ENCODE results near the gene PLXNA4.

The PLXNA4 gene

GRCh38 chr7:132531562-132531961, 44.7 kb downstream of the PLXNA4 start:
- Histone ChIP-seq H3K9me3 (ENCODE audit: insufficient read depth, low read depth, low read length) (no peaks in the 10 kb centered on the region), H3K4me3 (ENCODE audit: low read length) (no peak overlapping the region), H3K27me3 (ENCODE audit: insufficient read depth, low read length) (no peaks in the 10 kb centered on the region), H3K27ac (ENCODE audit: low read depth, low read length) (no peak overlapping the region), H3K4me1 (ENCODE audit: insufficient read depth, low read length) (peaks cover 4% of the 10 kb centered on the region; the same call in 1 of the 2 replicates), H3K36me3 (ENCODE audit: insufficient read depth, low read length) (no peaks in the 10 kb centered on the region), H3K9ac (ENCODE audit: low read depth, low read length) (no peak overlapping the region)
- WGBS: 86% methylated on average over 5 of the region's 5 CpGs

GRCh38 chr7:132528695-132529094, 47.6 kb downstream of the PLXNA4 start:
- H3K27ac ChIP-seq (ENCODE audit: low read depth, low read length): no peak overlapping the region
- H3K9me3 ChIP-seq (ENCODE audit: insufficient read depth, low read depth, low read length): no peaks in the 10 kb centered on the region
- H3K27me3 ChIP-seq (ENCODE audit: insufficient read depth, low read length): no peaks in the 10 kb centered on the region
- no peak overlapping the region for H3K4me3 ChIP-seq (ENCODE audit: low read length)
- no peak overlapping the region for H3K9ac ChIP-seq (ENCODE audit: low read depth, low read length)
- WGBS: 94% methylated on average over 3 of the region's 3 CpGs
- H3K36me3 ChIP-seq (ENCODE audit: insufficient read depth, low read length): no peaks in the 10 kb centered on the region
- H3K4me1 ChIP-seq (ENCODE audit: insufficient read depth, low read length): no peaks in the 10 kb centered on the region

GRCh38 chr7:132527467-132528410, 48.5 kb downstream of the PLXNA4 start:
- Histone ChIP-seq H3K4me3 (ENCODE audit: low read length) (no peak overlapping the region), H3K36me3 (ENCODE audit: insufficient read depth, low read length) (no peaks in the 10 kb centered on the region), H3K27me3 (ENCODE audit: insufficient read depth, low read length) (no peaks in the 10 kb centered on the region), H3K4me1 (ENCODE audit: insufficient read depth, low read length) (no peaks in the 10 kb centered on the region), H3K27ac (ENCODE audit: low read depth, low read length) (no peak overlapping the region), H3K9ac (ENCODE audit: low read depth, low read length) (no peak overlapping the region), H3K9me3 (ENCODE audit: insufficient read depth, low read depth, low read length) (no peaks in the 10 kb centered on the region)
- whole genome bisulfite sequencing: 94% methylated on average over 17 of the region's 17 CpGs

- Histone ChIP-seq H3K27ac (ENCODE audit: low read depth, low read length) (no peak overlapping the region), H3K9me3 (ENCODE audit: insufficient read depth, low read depth, low read length) (no peaks in the 10 kb centered on the region), H3K4me3 (ENCODE audit: low read length) (no peak overlapping the region), H3K9ac (ENCODE audit: low read depth, low read length) (no peak overlapping the region), H3K4me1 (ENCODE audit: insufficient read depth, low read length) (no peaks in the 10 kb centered on the region), H3K36me3 (ENCODE audit: insufficient read depth, low read length) (no peaks in the 10 kb centered on the region), H3K27me3 (ENCODE audit: insufficient read depth, low read length) (no peaks in the 10 kb centered on the region)
- 92% methylated on average over 7 of the region's 7 CpGs for WGBS
Measured at GRCh38 chr7:132526111-132526740, 50.0 kb downstream of the PLXNA4 start.

- Histone ChIP-seq H3K27me3 (ENCODE audit: insufficient read depth, low read length) (no peaks in the 10 kb centered on the region), H3K4me1 (ENCODE audit: insufficient read depth, low read length) (no peaks in the 10 kb centered on the region), H3K9ac (ENCODE audit: low read depth, low read length) (no peak overlapping the region), H3K36me3 (ENCODE audit: insufficient read depth, low read length) (no peaks in the 10 kb centered on the region), H3K9me3 (ENCODE audit: insufficient read depth, low read depth, low read length) (no peaks in the 10 kb centered on the region), H3K27ac (ENCODE audit: low read depth, low read length) (no peak overlapping the region), H3K4me3 (ENCODE audit: low read length) (no peak overlapping the region)
- WGBS: 84% methylated on average over 5 of the region's 5 CpGs
Measured at GRCh38 chr7:132521423-132521822, 54.8 kb downstream of the PLXNA4 start.

- Histone ChIP-seq H3K36me3 (ENCODE audit: insufficient read depth, low read length) (no peaks in the 10 kb centered on the region), H3K9ac (ENCODE audit: low read depth, low read length) (no peak overlapping the region), H3K27me3 (ENCODE audit: insufficient read depth, low read length) (no peaks in the 10 kb centered on the region), H3K4me3 (ENCODE audit: low read length) (no peak overlapping the region), H3K4me1 (ENCODE audit: insufficient read depth, low read length) (no peaks in the 10 kb centered on the region), H3K27ac (ENCODE audit: low read depth, low read length) (no peak overlapping the region), H3K9me3 (ENCODE audit: insufficient read depth, low read depth, low read length) (no peaks in the 10 kb centered on the region)
- WGBS: 88% methylated on average over 7 of the region's 9 CpGs
Measured at GRCh38 chr7:132520591-132521280, 55.5 kb downstream of the PLXNA4 start.

- Histone ChIP-seq H3K4me3 (ENCODE audit: low read length) (no peak overlapping the region), H3K27ac (ENCODE audit: low read depth, low read length) (no peak overlapping the region), H3K27me3 (ENCODE audit: insufficient read depth, low read length) (no peaks in the 10 kb centered on the region), H3K9ac (ENCODE audit: low read depth, low read length) (no peak overlapping the region), H3K4me1 (ENCODE audit: insufficient read depth, low read length) (no peaks in the 10 kb centered on the region), H3K36me3 (ENCODE audit: insufficient read depth, low read length) (no peaks in the 10 kb centered on the region), H3K9me3 (ENCODE audit: insufficient read depth, low read depth, low read length) (no peaks in the 10 kb centered on the region)
- 90% methylated on average over 1 of the region's 1 CpG for WGBS
Measured at GRCh38 chr7:132519936-132520335, 56.3 kb downstream of the PLXNA4 start.

- Histone ChIP-seq H3K9me3 (ENCODE audit: insufficient read depth, low read depth, low read length) (no peaks in the 10 kb centered on the region), H3K4me3 (ENCODE audit: low read length) (no peak overlapping the region), H3K36me3 (ENCODE audit: insufficient read depth, low read length) (no peaks in the 10 kb centered on the region), H3K27me3 (ENCODE audit: insufficient read depth, low read length) (no peaks in the 10 kb centered on the region), H3K9ac (ENCODE audit: low read depth, low read length) (no peak overlapping the region), H3K27ac (ENCODE audit: low read depth, low read length) (no peak overlapping the region), H3K4me1 (ENCODE audit: insufficient read depth, low read length) (no peaks in the 10 kb centered on the region)
- WGBS: 90% methylated on average over 6 of the region's 6 CpGs
Measured at GRCh38 chr7:132518839-132519173, 57.5 kb downstream of the PLXNA4 start.

- no peaks in the 10 kb centered on the region for H3K27me3 ChIP-seq (ENCODE audit: insufficient read depth, low read length)
- no peak overlapping the region for H3K9ac ChIP-seq (ENCODE audit: low read depth, low read length)
- H3K9me3 ChIP-seq (ENCODE audit: insufficient read depth, low read depth, low read length): no peaks in the 10 kb centered on the region
- no peak overlapping the region for H3K4me3 ChIP-seq (ENCODE audit: low read length)
- 86% methylated on average over 11 of the region's 11 CpGs for WGBS
- H3K4me1 ChIP-seq (ENCODE audit: insufficient read depth, low read length): no peaks in the 10 kb centered on the region
- H3K27ac ChIP-seq (ENCODE audit: low read depth, low read length): no peak overlapping the region
- no peaks in the 10 kb centered on the region for H3K36me3 ChIP-seq (ENCODE audit: insufficient read depth, low read length)
Measured at GRCh38 chr7:132518102-132518838, 58.0 kb downstream of the PLXNA4 start.

- WGBS: 85% methylated on average over 5 of the region's 5 CpGs
- no peak overlapping the region for H3K27ac ChIP-seq (ENCODE audit: low read depth, low read length)
Measured at GRCh38 chr7:132516042-132516840, 60.0 kb downstream of the PLXNA4 start.

More at GRCh38 chr7:132516042-132516840, 60.0 kb downstream of the PLXNA4 start:
- Histone ChIP-seq H3K27me3 (ENCODE audit: insufficient read depth, low read length) (no peaks in the 10 kb centered on the region), H3K36me3 (ENCODE audit: insufficient read depth, low read length) (no peaks in the 10 kb centered on the region), H3K4me1 (ENCODE audit: insufficient read depth, low read length) (no peaks in the 10 kb centered on the region), H3K9me3 (ENCODE audit: insufficient read depth, low read depth, low read length) (no peaks in the 10 kb centered on the region), H3K9ac (ENCODE audit: low read depth, low read length) (no peak overlapping the region), H3K4me3 (ENCODE audit: low read length) (no peak overlapping the region)

All from HUES64 (cell line).